IPS-20b (cell line): ENCODE results near the gene SKOR2.
"Not testable (repeated sequence)": the region's sequence is repeated elsewhere in the genome, so short reads cannot be mapped to it uniquely, and the experiment has no call there.

Experiments used
- H3K27ac ChIP-seq: one replicate; pipeline ENCODE4 v1.5.1; 2013; ENCODE audit warnings: low read length
- H3K27me3 ChIP-seq: 2 replicates; pipeline ENCODE4 v1.6.1; 2013; ENCODE audit warnings: mild to moderate bottlenecking, low read length, inconsistent platforms; ENCODE audit not compliant: insufficient read depth
- H3K36me3 ChIP-seq: 2 replicates; pipeline ENCODE4 v1.6.1; 2013; ENCODE audit warnings: low read depth, mild to moderate bottlenecking, inconsistent platforms, low read length, moderate library complexity; ENCODE audit not compliant: insufficient read depth
- H3K4me1 ChIP-seq: 2 replicates; pipeline ENCODE4 v1.6.1; 2013; ENCODE audit warnings: mild to moderate bottlenecking, control low read depth, inconsistent platforms, low read length, moderate library complexity; ENCODE audit not compliant: insufficient read depth
- H3K4me3 ChIP-seq: 2 replicates; pipeline ENCODE4 v1.5.1; 2013; ENCODE audit warnings: mild to moderate bottlenecking, low read length, inconsistent platforms
- H3K9ac ChIP-seq: 2 replicates; pipeline ENCODE4 v1.6.1; 2013; ENCODE audit warnings: low read depth, mild to moderate bottlenecking, inconsistent platforms, low read length, moderate library complexity
- H3K9me3 ChIP-seq: 2 replicates; pipeline ENCODE4 v1.6.1; 2013; ENCODE audit warnings: mild to moderate bottlenecking, low read depth, low read length, inconsistent platforms; ENCODE audit not compliant: insufficient read depth

Gene SKOR2

DNA sequence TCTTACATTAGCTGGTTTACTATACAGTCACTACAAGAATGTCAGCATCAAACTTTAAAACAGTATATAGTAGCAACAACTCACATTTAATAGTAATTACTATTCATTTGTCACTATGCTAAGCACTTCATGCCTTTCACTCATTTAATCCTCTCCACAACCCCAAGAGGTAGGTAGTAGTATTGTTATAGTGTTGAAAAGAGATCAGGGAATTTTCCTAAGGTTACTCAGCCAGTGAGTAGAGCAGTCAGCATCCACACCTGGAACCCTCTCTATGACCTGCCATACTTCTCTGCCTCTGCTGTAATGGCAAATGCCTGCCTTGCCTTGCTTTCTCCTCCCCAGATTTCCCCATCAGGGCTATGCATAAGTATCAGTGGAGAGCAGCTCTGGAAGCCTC is 24.8 kb downstream of the SKOR2 start:
- no peaks in the 10 kb centered on the region for H3K9me3 ChIP-seq
- peaks cover 6% of the 10 kb centered on the region; the same call in 1 of the 2 replicates for H3K4me1 ChIP-seq
- H3K4me3 ChIP-seq, result no peak overlapping the region
- peaks cover 16% of the 10 kb centered on the region for H3K27me3 ChIP-seq
- H3K36me3 ChIP-seq, result no peaks in the 10 kb centered on the region
- no peak overlapping the region for H3K27ac ChIP-seq
- no peak overlapping the region for H3K9ac ChIP-seq

DNA sequence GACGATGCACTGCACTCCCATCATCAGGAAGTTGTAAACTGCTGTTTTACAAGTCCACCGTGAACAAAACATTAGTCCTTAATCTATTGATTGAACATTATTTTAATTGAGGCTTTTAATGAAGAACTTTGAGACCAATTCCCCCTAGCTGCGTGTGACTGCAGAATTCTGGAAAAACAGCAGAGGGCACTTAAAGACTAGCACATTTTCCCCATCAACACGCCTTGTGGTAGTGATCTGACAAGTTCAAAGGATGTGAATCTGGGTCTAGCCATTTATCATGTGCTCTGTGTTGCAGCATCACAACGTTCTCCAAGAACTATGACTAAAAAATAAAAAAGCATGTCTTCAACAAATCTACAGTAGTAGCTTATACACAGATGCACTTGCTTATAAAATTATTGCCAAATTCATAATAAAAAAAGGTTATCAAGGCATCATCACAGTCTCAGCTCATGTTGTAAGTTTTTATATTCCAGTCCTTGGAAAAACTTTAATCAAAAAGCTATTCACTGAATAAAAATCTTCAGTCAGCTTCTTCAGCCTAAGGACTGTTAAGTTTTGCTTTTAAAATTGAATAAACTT is 35.8 kb downstream of the SKOR2 start:
- no peaks in the 10 kb centered on the region for H3K9me3 ChIP-seq
- no peak overlapping the region for H3K27ac ChIP-seq
- no peaks in the 10 kb centered on the region for H3K36me3 ChIP-seq
- no peak overlapping the region for H3K9ac ChIP-seq
- H3K27me3 ChIP-seq, result peaks cover 8% of the 10 kb centered on the region; the same call in 1 of the 2 replicates
- H3K4me1 ChIP-seq, result no peaks in the 10 kb centered on the region
- no peak overlapping the region for H3K4me3 ChIP-seq

DNA sequence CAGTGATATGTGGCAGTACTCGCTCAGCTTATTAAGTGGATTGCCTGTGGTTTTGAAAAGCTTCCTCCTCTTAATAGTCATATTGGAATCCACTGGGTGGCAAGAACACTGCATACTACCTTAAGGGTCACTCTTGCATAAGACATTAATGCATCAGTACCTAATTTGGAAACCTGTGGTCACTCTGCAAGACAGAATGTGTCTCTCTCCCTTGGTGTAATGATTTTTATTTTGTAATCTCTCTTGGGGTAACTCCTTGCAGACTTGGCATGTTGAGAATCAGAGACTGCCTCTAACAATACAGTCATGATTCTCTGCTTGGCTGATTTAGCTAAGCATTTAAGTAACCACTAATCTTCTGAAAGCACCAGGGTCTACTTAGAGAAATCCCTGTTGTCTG is 42.3 kb downstream of the SKOR2 start:
- Histone ChIP-seq H3K9me3 (no peaks in the 10 kb centered on the region), H3K4me1 (peaks cover 11% of the 10 kb centered on the region; the same call in 1 of the 2 replicates), H3K4me3 (no peak overlapping the region), H3K27ac (no peak overlapping the region), H3K36me3 (no peaks in the 10 kb centered on the region), H3K27me3 (no peaks in the 10 kb centered on the region), H3K9ac (no peak overlapping the region)

DNA sequence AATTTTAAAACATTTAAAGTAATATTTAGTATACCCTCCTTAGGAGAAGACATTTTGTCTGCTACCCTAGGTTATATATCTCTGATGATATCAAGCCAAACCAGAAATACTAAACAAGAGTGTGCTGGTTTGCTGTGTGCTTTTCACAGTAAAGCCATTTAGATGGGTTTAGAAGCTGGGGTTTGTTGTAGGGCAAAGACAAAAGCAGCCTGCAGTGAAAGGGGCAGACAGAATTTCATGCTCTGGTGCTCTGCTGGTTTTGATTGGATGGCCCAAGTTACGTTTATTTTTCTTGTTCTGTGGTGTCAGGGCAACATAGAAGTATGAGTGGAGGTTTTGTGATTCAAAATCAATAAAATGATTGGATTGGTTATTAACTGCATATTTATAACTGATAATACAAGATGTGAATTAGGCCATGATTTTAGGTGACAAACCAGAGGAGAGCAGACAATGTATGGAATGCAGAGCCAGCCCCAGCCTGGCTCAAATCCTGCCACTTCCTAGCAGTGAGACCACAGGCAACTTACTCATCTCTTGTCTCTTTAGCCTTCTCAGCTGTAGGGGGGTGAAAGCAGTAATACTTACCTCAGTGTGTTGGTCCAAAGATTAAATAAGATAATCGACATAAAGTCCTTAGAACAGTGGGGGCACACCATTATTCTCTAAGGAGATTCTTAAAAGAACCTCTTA is 44.4 kb downstream of the SKOR2 start:
- H3K27ac ChIP-seq, result no peak overlapping the region
- no peaks in the 10 kb centered on the region for H3K36me3 ChIP-seq
- peaks cover 11% of the 10 kb centered on the region; the same call in 1 of the 2 replicates for H3K4me1 ChIP-seq
- H3K27me3 ChIP-seq, result no peaks in the 10 kb centered on the region
- no peak overlapping the region for H3K4me3 ChIP-seq
- no peaks in the 10 kb centered on the region for H3K9me3 ChIP-seq
- no peak overlapping the region for H3K9ac ChIP-seq

DNA sequence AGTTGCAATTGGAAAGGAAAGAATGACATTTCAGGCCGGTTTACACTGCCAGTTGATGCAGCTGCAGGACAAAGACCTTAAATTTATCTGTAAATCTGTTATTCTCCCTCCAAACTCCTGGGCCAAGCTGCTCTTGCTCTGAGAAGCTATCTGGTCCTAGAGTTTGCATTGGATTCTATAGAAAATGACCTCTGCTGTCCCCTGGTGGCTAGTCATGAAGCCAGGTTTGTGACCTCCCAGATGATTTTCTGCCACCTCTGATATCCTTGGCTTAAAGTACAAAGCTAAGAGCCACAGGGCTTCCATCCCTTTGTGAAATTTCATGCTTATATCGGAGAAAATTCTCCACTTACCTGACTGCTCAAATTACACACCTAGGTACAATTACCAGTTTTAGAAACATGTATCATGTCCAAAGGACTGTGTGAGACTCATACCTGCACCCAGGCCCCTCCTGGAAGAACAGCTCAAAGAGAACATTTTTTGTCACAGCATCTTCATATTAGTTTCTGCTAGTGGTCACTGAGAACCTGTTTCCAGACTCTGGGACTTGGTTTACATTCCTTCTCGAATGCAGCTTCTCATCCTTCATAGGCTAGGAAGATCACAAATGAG is 46.4 kb downstream of the SKOR2 start:
- H3K27me3 ChIP-seq, result no peaks in the 10 kb centered on the region
- H3K36me3 ChIP-seq, result no peaks in the 10 kb centered on the region
- H3K4me3 ChIP-seq, result no peak overlapping the region
- H3K4me1 ChIP-seq, result peaks cover 11% of the 10 kb centered on the region; the same call in 1 of the 2 replicates
- H3K9me3 ChIP-seq, result no peaks in the 10 kb centered on the region
- no peak overlapping the region for H3K27ac ChIP-seq
- no peak overlapping the region for H3K9ac ChIP-seq

DNA sequence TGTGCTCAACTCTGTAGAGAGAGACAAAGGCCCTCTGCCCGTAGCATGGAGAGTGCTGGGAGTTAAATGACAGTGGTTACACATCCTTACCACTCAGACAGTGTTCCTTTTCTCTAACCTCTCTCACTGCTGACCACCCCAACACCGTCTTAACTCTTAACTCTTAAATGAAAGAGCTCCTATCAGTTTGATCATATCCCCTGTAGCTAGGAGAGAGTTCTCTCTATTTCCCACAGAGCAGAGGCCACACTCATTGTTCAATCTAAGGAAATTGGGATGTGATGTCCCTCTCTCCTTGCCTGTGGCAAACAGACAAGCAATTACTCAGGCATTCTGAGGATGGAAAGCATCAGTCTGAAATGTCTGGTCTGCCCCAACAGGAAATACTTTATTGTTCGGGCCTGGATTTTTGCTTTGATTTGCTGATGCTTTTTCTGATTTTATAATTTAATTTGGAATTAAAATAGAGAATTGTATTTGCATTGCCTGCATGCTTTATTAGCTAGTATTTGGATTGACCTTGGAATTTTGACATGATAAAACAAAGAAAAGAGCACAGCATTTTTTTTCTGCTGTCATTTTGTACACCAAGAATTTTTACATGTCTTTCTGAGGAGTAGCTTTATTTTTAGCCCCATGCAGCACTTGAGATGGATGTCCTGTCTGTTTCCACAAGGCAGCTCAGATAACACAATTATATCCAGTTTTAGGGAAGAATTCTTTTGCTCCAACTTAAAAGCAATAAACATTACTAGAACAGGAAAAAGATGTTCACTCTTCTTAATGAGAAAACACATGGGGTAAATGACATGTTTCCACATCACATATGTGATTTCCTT is 47.6 kb downstream of the SKOR2 start:
- H3K9me3 ChIP-seq, result no peaks in the 10 kb centered on the region
- no peak overlapping the region for H3K27ac ChIP-seq
- no peaks in the 10 kb centered on the region for H3K27me3 ChIP-seq
- no peaks in the 10 kb centered on the region for H3K36me3 ChIP-seq
- H3K9ac ChIP-seq, result no peak overlapping the region
- no peak overlapping the region for H3K4me3 ChIP-seq
- peaks cover 11% of the 10 kb centered on the region; the same call in 1 of the 2 replicates for H3K4me1 ChIP-seq

DNA sequence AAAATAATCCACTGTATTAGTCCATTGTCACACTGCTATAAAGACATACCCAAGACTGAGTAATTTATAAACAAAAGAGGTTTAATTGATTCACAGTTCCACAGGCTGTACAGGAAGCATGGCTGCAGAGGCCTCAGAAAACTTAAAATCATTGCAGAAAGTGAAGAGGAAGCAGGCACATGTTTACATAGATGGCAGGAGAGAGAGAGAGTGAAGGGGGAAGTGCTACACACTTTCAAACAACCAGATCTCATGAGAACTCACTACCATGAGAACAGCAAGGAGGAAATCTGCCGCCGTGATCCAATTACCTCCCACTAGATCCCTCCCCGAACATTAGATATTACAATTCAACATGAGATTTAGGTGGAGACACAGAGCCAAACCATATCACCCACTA is 55.5 kb downstream of the SKOR2 start:
- H3K9me3 ChIP-seq, H3K9ac ChIP-seq, H3K36me3 ChIP-seq, H3K4me3 ChIP-seq, H3K27ac ChIP-seq, H3K27me3 ChIP-seq, H3K4me1 ChIP-seq: not testable (repeated sequence)

DNA sequence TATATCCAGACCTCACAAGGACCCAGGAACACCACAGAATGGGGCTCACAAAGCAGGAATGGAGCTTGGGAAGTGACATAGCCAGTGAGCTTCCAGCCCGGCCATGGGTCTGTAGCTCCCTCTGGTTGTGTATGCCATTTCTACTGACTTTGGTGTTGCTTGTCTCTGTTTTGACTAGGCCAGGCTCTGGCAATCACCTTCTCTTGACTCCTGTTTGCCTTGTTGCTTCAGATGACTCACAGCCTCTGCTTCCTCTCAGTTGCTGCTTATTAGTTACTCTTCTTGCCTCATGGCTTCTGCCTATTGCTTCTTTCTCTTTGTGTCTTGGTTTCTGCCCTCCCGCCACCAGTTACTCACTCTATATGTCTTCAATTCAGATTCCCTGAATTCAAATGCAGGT is 59.5 kb downstream of the SKOR2 start:
- Histone ChIP-seq H3K27ac (no peak overlapping the region), H3K9me3 (no peaks in the 10 kb centered on the region), H3K4me1 (no peaks in the 10 kb centered on the region), H3K4me3 (no peak overlapping the region), H3K27me3 (no peaks in the 10 kb centered on the region), H3K9ac (no peak overlapping the region), H3K36me3 (no peaks in the 10 kb centered on the region)

DNA sequence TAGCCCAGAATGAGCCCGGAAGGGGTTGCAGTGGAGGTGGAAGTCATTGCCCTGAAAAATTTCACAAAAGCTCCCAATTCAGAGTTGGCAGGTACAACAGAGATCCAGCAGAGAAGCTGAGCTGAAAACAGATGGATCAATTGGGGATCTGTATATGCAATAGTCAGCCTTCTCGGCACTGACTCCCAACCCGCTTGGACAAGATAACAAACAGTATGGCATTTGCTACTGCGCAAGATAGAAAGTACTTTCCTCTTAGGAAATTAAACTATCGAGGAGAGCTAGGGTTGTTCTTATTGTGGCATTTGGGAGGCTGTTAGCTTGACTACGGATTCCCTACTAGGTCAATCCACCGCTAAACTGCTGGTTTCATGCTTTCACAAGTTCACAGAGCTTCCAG is 63.7 kb downstream of the SKOR2 start:
- peaks cover 17% of the 10 kb centered on the region for H3K9me3 ChIP-seq
- no peak overlapping the region for H3K27ac ChIP-seq
- no peaks in the 10 kb centered on the region for H3K4me1 ChIP-seq
- H3K36me3 ChIP-seq, result no peaks in the 10 kb centered on the region
- H3K4me3 ChIP-seq, result no peak overlapping the region
- no peak overlapping the region for H3K9ac ChIP-seq
- H3K27me3 ChIP-seq, result no peaks in the 10 kb centered on the region

DNA sequence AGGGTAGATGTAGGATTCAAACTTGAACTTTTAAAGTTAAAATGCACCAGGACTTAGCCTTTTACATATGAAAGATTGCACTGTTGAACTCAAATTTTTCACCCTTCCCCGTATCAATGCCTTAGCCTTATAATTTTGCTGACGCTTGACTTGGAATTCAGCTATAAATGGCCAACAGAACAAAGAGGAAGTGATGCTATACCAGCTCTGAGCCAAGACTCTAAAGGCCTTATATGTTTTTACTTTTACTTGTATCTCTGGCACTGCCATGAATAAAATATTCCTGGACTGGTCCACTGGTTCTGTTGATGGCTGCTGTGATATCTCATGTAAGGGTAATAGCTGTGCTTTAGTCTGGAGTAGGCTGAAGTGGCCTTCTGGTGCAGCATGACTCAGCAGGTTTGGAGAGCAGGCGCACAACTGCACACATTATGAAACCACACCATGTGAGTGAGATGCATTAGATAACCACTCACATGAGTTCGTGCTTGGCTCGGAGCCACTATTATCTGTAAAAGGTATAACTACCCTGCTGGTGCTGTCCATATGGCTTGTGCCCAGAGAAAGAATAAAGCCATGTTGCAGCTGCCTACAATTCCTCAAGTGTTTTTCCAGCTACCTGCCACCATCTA is 66.9 kb downstream of the SKOR2 start:
- Histone ChIP-seq H3K27me3 (no peaks in the 10 kb centered on the region), H3K36me3 (no peaks in the 10 kb centered on the region), H3K9ac (no peak overlapping the region), H3K27ac (no peak overlapping the region), H3K4me3 (no peak overlapping the region), H3K9me3 (peaks cover 17% of the 10 kb centered on the region), H3K4me1 (no peaks in the 10 kb centered on the region)

DNA sequence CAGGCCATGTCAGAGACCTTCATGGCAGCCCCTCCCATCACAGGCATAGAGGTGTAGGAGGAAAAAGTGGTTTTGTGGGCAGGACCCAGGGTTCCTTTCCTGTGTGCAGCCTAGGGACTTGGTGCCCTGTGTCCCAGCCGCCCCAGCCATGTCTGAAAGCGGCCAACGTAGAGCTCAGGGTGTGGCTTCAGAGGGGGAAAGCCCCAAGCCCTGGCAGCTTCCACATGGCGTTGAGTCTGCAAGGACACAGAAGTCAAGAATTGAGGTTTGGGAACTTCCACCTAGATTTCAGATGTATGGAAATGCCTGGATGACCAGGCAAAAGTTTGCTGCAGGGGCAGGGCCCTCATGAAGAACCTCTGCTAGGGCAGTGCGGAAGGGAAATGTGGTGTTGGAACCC is 69.3 kb downstream of the SKOR2 start:
- not testable (repeated sequence) for H3K27ac ChIP-seq, H3K4me3 ChIP-seq, H3K27me3 ChIP-seq, H3K36me3 ChIP-seq, H3K9ac ChIP-seq, H3K4me1 ChIP-seq
- peaks cover 17% of the 10 kb centered on the region for H3K9me3 ChIP-seq
